H9 (cell line): ENCODE results near the gene PLXNC1. TPM values are rescaled to one million over a fixed set of nuclear protein-coding genes. Genes with fewer than 3 reads are reported as not detected.

ENCODE experiments used
- DNase-seq: peaks from one replicate; pipeline ENCODE4 v3.0.0-alpha.2; 2017
- H2AFZ ChIP-seq: one replicate; pipeline ENCODE4 v1.6.1; 2013; ENCODE audit warnings: mild to moderate bottlenecking, low read length, control low read depth, moderate library complexity
- H2AK5ac ChIP-seq: 2 replicates; pipeline ENCODE4 v1.6.1; 2013; ENCODE audit warnings: low read length, control low read depth, mixed read lengths; ENCODE audit not compliant: insufficient read length
- H2BK120ac ChIP-seq: one replicate; pipeline ENCODE4 v1.6.1; 2013; ENCODE audit warnings: low read depth, mild to moderate bottlenecking, low read length, control low read depth, inconsistent platforms; ENCODE audit not compliant: poor library complexity, severe bottlenecking
- H2BK12ac ChIP-seq: 2 replicates; pipeline ENCODE4 v1.6.1; 2013; ENCODE audit warnings: low read length, control low read depth, mixed read lengths, low read depth; ENCODE audit not compliant: insufficient read length
- H2BK15ac ChIP-seq: 2 replicates; pipeline ENCODE4 v1.6.1; 2013; ENCODE audit warnings: low read depth, low read length, control low read depth
- H2BK20ac ChIP-seq: one replicate; pipeline ENCODE4 v1.6.1; 2013; ENCODE audit warnings: low read depth, mild to moderate bottlenecking, low read length, control low read depth, inconsistent platforms; ENCODE audit not compliant: poor library complexity, severe bottlenecking
- H2BK5ac ChIP-seq: 2 replicates; pipeline ENCODE4 v1.6.1; 2013; ENCODE audit warnings: low read length, control low read depth, mixed read lengths; ENCODE audit not compliant: insufficient read length
- H3K14ac ChIP-seq: 2 replicates; pipeline ENCODE4 v1.6.1; 2013; ENCODE audit warnings: low read length, control low read depth; ENCODE audit not compliant: insufficient read depth
- H3K18ac ChIP-seq: 2 replicates; pipeline ENCODE4 v1.6.1; 2013; ENCODE audit warnings: low read depth, mild to moderate bottlenecking, mixed read lengths, low read length, control low read depth; ENCODE audit not compliant: insufficient read length
- H3K23ac ChIP-seq: 2 replicates; pipeline ENCODE4 v1.6.1; 2013; ENCODE audit warnings: low read length, control low read depth, mixed read lengths, low read depth; ENCODE audit not compliant: insufficient read length
- H3K23me2 ChIP-seq: 2 replicates; pipeline ENCODE4 v1.6.1; 2013; ENCODE audit warnings: low read depth, mild to moderate bottlenecking, mixed read lengths, low read length, control low read depth; ENCODE audit not compliant: insufficient read length, poor library complexity, severe bottlenecking
- H3K27ac ChIP-seq: 2 replicates; pipeline ENCODE4 v1.5.1; 2013; ENCODE audit warnings: low read length, control low read depth, mixed read lengths, low read depth; ENCODE audit not compliant: insufficient read length
- H3K27me3 ChIP-seq: 2 replicates; pipeline ENCODE4 v1.6.1; 2013; ENCODE audit warnings: low read length, control low read depth, inconsistent platforms; ENCODE audit not compliant: insufficient read depth
- H3K4ac ChIP-seq: 2 replicates; pipeline ENCODE4 v1.6.1; 2013; ENCODE audit warnings: low read depth, mild to moderate bottlenecking, control low read depth, inconsistent platforms, low read length, moderate library complexity
- H3K4me1 ChIP-seq: 2 replicates; pipeline ENCODE4 v1.6.1; 2013; ENCODE audit warnings: low read length, control low read depth, inconsistent platforms; ENCODE audit not compliant: insufficient read depth
- H3K4me2 ChIP-seq: 2 replicates; pipeline ENCODE4 v1.6.1; 2013; ENCODE audit warnings: low read length, control low read depth, mixed read lengths; ENCODE audit not compliant: insufficient read length, insufficient read depth
- H3K56ac ChIP-seq: 2 replicates; pipeline ENCODE4 v1.6.1; 2013; ENCODE audit warnings: low read depth, mild to moderate bottlenecking, mixed read lengths, low read length, control low read depth; ENCODE audit not compliant: insufficient read length
- H3K79me1 ChIP-seq: 2 replicates; pipeline ENCODE4 v1.6.1; 2013; ENCODE audit warnings: low read depth, mild to moderate bottlenecking, moderate library complexity, low read length, control low read depth, inconsistent platforms; ENCODE audit not compliant: insufficient read depth, poor library complexity, severe bottlenecking
- H3K79me2 ChIP-seq: 2 replicates; pipeline ENCODE4 v1.6.1; 2013; ENCODE audit warnings: low read length, control low read depth, inconsistent platforms; ENCODE audit not compliant: insufficient read depth
- H3K9ac ChIP-seq: 2 replicates; pipeline ENCODE4 v1.6.1; 2013; ENCODE audit warnings: low read length, control low read depth, mixed read lengths; ENCODE audit not compliant: insufficient read length; ENCODE audit errors: extremely low read depth
- H3K9me3 ChIP-seq: one replicate; pipeline ENCODE4 v1.6.1; 2013; ENCODE audit warnings: low read depth, low read length, inconsistent platforms; ENCODE audit not compliant: control insufficient read depth
- H3T11ph ChIP-seq: one replicate; pipeline ENCODE4 v1.6.1; 2013; ENCODE audit warnings: mild to moderate bottlenecking, low read length, control low read depth, inconsistent platforms
- H4K20me1 ChIP-seq: one replicate; pipeline ENCODE4 v1.6.1; 2013; ENCODE audit not compliant: control insufficient read depth, insufficient read length, insufficient read depth
- H4K5ac ChIP-seq: 2 replicates; pipeline ENCODE4 v1.6.1; 2013; ENCODE audit warnings: low read depth, mild to moderate bottlenecking, mixed read lengths, low read length, control low read depth; ENCODE audit not compliant: insufficient read length
- H4K8ac ChIP-seq: replicated peaks from 2 replicates; pipeline ENCODE4 v1.6.1; 2013; ENCODE audit warnings: low read length, control low read depth, mixed read lengths, low read depth; ENCODE audit not compliant: insufficient read length
- H4K91ac ChIP-seq: 2 replicates; pipeline ENCODE4 v1.6.1; 2013; ENCODE audit warnings: low read depth, mild to moderate bottlenecking, moderate library complexity, mixed read lengths, low read length, control low read depth; ENCODE audit not compliant: insufficient read length
- H3K27ac Mint-ChIP-seq, 3 experiments: 2 replicates in 2 of 3; 3 replicates in 1 of 3; pipeline ENCODE4 v1.8.0; 2020 to 2021; ENCODE audit warnings: mixed read lengths in 3 of 3, mild to moderate bottlenecking in 1 of 3, moderate library complexity in 1 of 3
- H3K27me3 Mint-ChIP-seq: 2 replicates; pipeline ENCODE4 v1.8.0; 2021; ENCODE audit warnings: low read depth, mild to moderate bottlenecking, moderate library complexity, mixed read lengths
- H3K36me3 Mint-ChIP-seq, 3 experiments: 2 replicates in 2 of 3; 3 replicates in 1 of 3; pipeline ENCODE4 v1.8.0; 2020 to 2021; ENCODE audit warnings: low read depth in 3 of 3, mixed read lengths in 3 of 3; ENCODE audit not compliant: insufficient read depth in 1 of 3
- H3K4me1 Mint-ChIP-seq, 2 experiments: 2 replicates each; pipeline ENCODE4 v1.8.0; 2020; ENCODE audit warnings: mixed read lengths in 2 of 2
- H3K4me3 Mint-ChIP-seq, 2 experiments: 2 replicates in 1 of 2; 3 replicates in 1 of 2; pipeline ENCODE4 v1.8.0; 2020 to 2021; ENCODE audit warnings: mild to moderate bottlenecking in 2 of 2, mixed read lengths in 2 of 2, moderate library complexity in 1 of 2
- H3K9me3 Mint-ChIP-seq, 2 experiments: 2 replicates in 1 of 2; 3 replicates in 1 of 2; pipeline ENCODE4 v1.8.0; 2020; ENCODE audit warnings: mild to moderate bottlenecking in 2 of 2, mixed read lengths in 2 of 2, moderate library complexity in 1 of 2
- WGBS: extraction: QIAGEN DNeasy Blood & Tissue Kit; methylation state at CpG from one replicate; pipeline ENCODE4 v1.1.7; 2013; ENCODE audit warnings: missing lambda C conversion rate, low lambda C conversion rate, mixed read lengths; ENCODE audit not compliant: insufficient read length; ENCODE audit errors: extremely low coverage; 5-methylcytosine and 5-hydroxymethylcytosine counted together
- total RNA-seq: library from RNA; stranded (reverse); gene quantifications from 2 replicates; pipeline ENCODE4 v1.2.1, GENCODE V29; 2021
- TF ChIP-seq, protein P1 (sequence below): fragments of 200-600 bp; sonication (generic); conservative IDR thresholded peaks from 3 replicates; pipeline ENCODE4 v1.8.0; 2021; ENCODE audit warnings: antibody characterized with exemption, mild to moderate bottlenecking

The PLXNC1 gene
- total RNA-seq, 1 experiment from 2014 or later = 1.2 TPM

DNA sequence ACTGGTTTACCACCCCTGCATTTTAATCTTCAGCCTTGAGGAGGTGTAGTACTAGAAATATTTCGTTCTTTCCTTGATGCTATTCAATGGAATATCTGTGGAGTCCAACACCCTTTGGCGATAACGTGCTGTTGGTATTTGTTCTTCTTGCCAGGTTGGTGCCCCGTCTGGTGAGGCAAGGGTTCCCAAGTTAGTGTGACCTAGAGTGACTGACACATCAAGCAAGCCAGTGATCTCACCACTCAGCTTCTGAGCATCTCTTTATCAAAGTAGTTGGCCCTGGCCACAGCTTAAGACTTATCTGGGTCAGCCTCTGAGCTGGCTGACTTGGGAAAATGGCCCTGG, 60.2 kb downstream of the PLXNC1 start:
- DNase-seq = no peak
- Histone ChIP-seq H3K23ac (no peak overlapping the region), H3K4me1 (peaks cover 5% of the 10 kb centered on the region; the same call in 1 of the 2 replicates), H2BK15ac (no peak overlapping the region), H4K5ac (no peak overlapping the region), H3K27ac (no peak overlapping the region), H3K14ac (no peak overlapping the region), H3K23me2 (no peaks in the 10 kb centered on the region), H4K8ac (no peak overlapping the region), H4K91ac (no peak overlapping the region), H3K9me3 (no peaks in the 10 kb centered on the region), H2BK120ac (no peak overlapping the region), H3K4me2 (no peak overlapping the region), H4K20me1 (no peaks in the 10 kb centered on the region), H2AK5ac (no peak overlapping the region), H3T11ph (no peak overlapping the region), H3K18ac (no peak overlapping the region), H3K4ac (no peak overlapping the region), H2BK5ac (no peak overlapping the region), H3K79me2 (no peaks in the 10 kb centered on the region), H2AFZ (no peak overlapping the region), H3K27me3 (no peaks in the 10 kb centered on the region), H3K9ac (no peak overlapping the region), H2BK12ac (no peak overlapping the region), H3K79me1 (no peaks in the 10 kb centered on the region), H3K56ac (no peak overlapping the region), H2BK20ac (no peak overlapping the region)
- Mint-ChIP-seq H3K4me3 (no peak overlapping the region), H3K9me3 (peaks cover 2 to 3% of the 10 kb centered on the region in 2 experiments; a peak in 3 of 5 replicates), H3K27ac (no peak overlapping the region), H3K27me3 (peaks cover 2% of the 10 kb centered on the region; the same call in 1 of the 2 replicates), H3K36me3 (peaks cover 0 to 12% (median 5%) of the 10 kb centered on the region in 3 experiments; a peak in 4 of 7 replicates), H3K4me1 (peaks cover 11 to 30% of the 10 kb centered on the region in 2 experiments)
- no CpG with 5 or more reads among the region's 4 CpGs for WGBS
- TF ChIP-seq, protein P1, sequence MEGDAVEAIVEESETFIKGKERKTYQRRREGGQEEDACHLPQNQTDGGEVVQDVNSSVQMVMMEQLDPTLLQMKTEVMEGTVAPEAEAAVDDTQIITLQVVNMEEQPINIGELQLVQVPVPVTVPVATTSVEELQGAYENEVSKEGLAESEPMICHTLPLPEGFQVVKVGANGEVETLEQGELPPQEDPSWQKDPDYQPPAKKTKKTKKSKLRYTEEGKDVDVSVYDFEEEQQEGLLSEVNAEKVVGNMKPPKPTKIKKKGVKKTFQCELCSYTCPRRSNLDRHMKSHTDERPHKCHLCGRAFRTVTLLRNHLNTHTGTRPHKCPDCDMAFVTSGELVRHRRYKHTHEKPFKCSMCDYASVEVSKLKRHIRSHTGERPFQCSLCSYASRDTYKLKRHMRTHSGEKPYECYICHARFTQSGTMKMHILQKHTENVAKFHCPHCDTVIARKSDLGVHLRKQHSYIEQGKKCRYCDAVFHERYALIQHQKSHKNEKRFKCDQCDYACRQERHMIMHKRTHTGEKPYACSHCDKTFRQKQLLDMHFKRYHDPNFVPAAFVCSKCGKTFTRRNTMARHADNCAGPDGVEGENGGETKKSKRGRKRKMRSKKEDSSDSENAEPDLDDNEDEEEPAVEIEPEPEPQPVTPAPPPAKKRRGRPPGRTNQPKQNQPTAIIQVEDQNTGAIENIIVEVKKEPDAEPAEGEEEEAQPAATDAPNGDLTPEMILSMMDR = no peak
